K562 (cell line): ENCODE data around the gene TRIM65. TPM values are rescaled to one million over a fixed set of nuclear protein-coding genes. Genes with fewer than 3 reads are reported as not detected.

Experiments used
- ARID3B ChIP-seq: fragments of 250-450 bp; sonication (Bioruptor Pico); IDR thresholded peaks from 2 replicates; pipeline ENCODE4 v1.4.0; 2020; ENCODE audit warnings: borderline replicate concordance
- ETV5 ChIP-seq: sonication (generic); formaldehyde crosslinking; IDR thresholded peaks from 2 replicates; pipeline ENCODE4 v1.4.0; 2020; ENCODE audit warnings: low read depth, mild to moderate bottlenecking, missing genetic modification reagents
- RBBP5 ChIP-seq: fragments of 200-600 bp; sonication (generic); IDR thresholded peaks from 2 replicates; pipeline ENCODE4 v1.6.1; 2012; ENCODE audit warnings: borderline replicate concordance, mild to moderate bottlenecking, low read length, control low read depth, inconsistent platforms; ENCODE audit not compliant: insufficient read depth, poor library complexity, severe bottlenecking
- RFX1 ChIP-seq: fragments of 450-650 bp; IDR thresholded peaks from 2 replicates; pipeline ENCODE4 v1.6.1; 2016; ENCODE audit warnings: mild to moderate bottlenecking, moderate library complexity
- RREB1 ChIP-seq: fragments of 250-450 bp; sonication (Bioruptor Pico); IDR thresholded peaks from 2 replicates; pipeline ENCODE4 v1.4.0; 2020
- SPI1 ChIP-seq: IDR thresholded peaks from 2 replicates; pipeline ENCODE4 v1.6.1; 2011; ENCODE audit warnings: low read depth, low read length, control low read depth, borderline replicate concordance
- TCF7 ChIP-seq: sonication (generic); IDR thresholded peaks from 2 replicates; pipeline ENCODE4 v1.6.1; 2016; ENCODE audit warnings: antibody characterized with exemption, borderline replicate concordance
- TFE3 ChIP-seq: fragments of 450-650 bp; formaldehyde crosslinking; IDR thresholded peaks from 2 replicates; pipeline ENCODE4 v1.4.0; 2020; ENCODE audit warnings: mild to moderate bottlenecking, mixed read lengths
- THRB ChIP-seq: fragments of 450-650 bp; formaldehyde crosslinking; conservative IDR thresholded peaks from 2 replicates; pipeline ENCODE4 v1.4.0; 2022; ENCODE audit warnings: mild to moderate bottlenecking, missing genetic modification characterization
- USF2 ChIP-seq: sonication (generic); formaldehyde crosslinking; IDR thresholded peaks from 2 replicates; pipeline ENCODE4 v1.5.0; 2020; ENCODE audit warnings: missing genetic modification reagents
- ZNF280B ChIP-seq: fragments of 250-450 bp; sonication (Bioruptor Pico); IDR thresholded peaks from 2 replicates; pipeline ENCODE4 v1.5.1; 2021; ENCODE audit warnings: mild to moderate bottlenecking
- ZNF764 ChIP-seq: fragments of 250-450 bp; sonication (Bioruptor Pico); IDR thresholded peaks from 2 replicates; pipeline ENCODE4 v1.4.0; 2020; ENCODE audit warnings: low read depth, mild to moderate bottlenecking, moderate library complexity
- ZNF766 ChIP-seq: fragments of 200-800 bp; sonication (Bioruptor generic); conservative IDR thresholded peaks from 2 replicates; pipeline ENCODE4 v1.6.1; 2016; ENCODE audit warnings: missing genetic modification characterization, missing compliant biosample characterization
- polyA plus RNA-seq, 8 experiments: library from polyadenylated mRNA; depleted of rRNA in 4 of 8; stranded (reverse) in 5 of 8; unstranded in 3 of 8; fragments of >200 nt; fragmentation: Nextera tagmentation in 2 of 8; fragmentation: Illumina TruSeq in 1 of 8; extraction: Ambion mirVana in 2 of 8; extraction: Trizol in 1 of 8; gene quantifications; 2 replicates each; pipeline versions ENCODE4 v1.2.1 to v1.2.3, GENCODE V29; 2011 to 2014; ENCODE audit warnings: inconsistent platforms in 1 of 8, missing spikeins in 1 of 8
- total RNA-seq, 7 experiments: library from RNA; depleted of rRNA in 6 of 7; stranded (reverse); fragments of >200 nt in 6 of 7; fragmentation: Illumina TruSeq in 2 of 7; extraction: Trizol in 2 of 7; gene quantifications; 2 replicates each; pipeline versions ENCODE4 v1.2.1 to v1.2.3, GENCODE V29; 2011 to 2021; ENCODE audit warnings: low replicate concordance in 1 of 7

Gene TRIM65
- total and polyA plus RNA-seq, 9 of the 15 experiments (the other 6 are each of a cell fraction or from before 2014, with no cell fraction given): 2.8 to 45.7 (median 22.9) TPM

GRCh38 chr17:75864448-75864871 lies 32.3 kb downstream of the TRIM65 start (continued):
- TF ChIP-seq ZNF764 (no peak), ARID3B (CRISPR knock-in tag) (no peak), TCF7 (no peak), THRB (CRISPR knock-in tag) (no peak), RBBP5 (peak; percentile 46), RREB1 (CRISPR knock-in tag) (no peak), ETV5 (no peak), TFE3 (CRISPR knock-in tag) (no peak), ZNF766 (CRISPR knock-in tag) (peak; percentile 30; the same call in 1 of the 2 replicates), SPI1 (peak; percentile 26; the same call in 1 of the 2 replicates), ZNF280B (CRISPR knock-in tag) (no peak), USF2 (CRISPR knock-in tag) (no peak), RFX1 (peak; percentile 75; the same call in 1 of the 2 replicates)
